ENCODE measurements around the gene PRKAG2. TPM values are rescaled to one million over a fixed set of nuclear protein-coding genes. Genes with fewer than 3 reads are reported as not detected.

The PRKAG2 gene
- total RNA-seq, 1 donor from 2014 or later: 120 TPM

DNA sequence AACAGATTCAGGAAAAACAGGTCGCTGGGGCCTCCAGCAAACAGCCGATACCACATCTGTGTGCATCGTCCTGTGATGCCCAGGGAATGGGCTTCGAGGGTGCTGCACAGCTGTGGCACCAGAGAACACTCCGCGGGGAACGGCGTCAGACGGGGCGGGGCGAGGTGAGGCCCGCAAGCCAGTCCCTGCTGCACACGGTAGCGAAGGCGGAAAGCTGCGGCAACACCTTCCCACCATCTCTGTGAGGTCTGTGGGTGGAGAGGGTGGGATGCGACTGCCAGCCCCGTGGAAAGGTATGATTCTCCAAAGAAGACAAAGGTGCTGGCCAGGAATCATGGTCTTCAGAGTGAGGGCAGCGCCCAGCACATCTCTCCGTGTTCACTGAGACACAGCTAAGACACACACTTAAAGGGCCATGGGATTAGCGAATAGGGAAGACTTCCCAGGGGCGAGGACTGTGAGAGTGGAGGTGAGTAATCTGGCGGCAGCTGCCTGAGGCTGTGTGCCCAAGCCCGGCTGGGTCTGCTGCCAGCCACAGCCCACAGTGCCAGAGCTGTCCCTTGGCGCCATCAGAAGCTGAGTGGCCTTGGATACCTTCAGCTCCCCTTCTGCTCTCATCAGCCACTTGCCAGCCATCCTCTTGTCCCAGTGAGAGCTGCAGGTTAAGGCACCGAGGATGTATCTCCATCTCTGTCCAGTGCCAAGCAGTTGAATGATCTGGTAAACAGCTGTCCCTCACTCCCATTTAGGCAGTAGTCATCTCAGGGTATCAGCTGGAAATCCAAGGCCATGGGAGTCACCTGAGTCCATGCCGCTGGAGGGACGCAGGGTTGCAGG is 17.6 kb downstream of the PRKAG2 start:
- DNase-seq: peak; percentile 69
- ATAC-seq (ENCODE audit: poor library complexity): peak; percentile 85
- intact Hi-C loops (cut with DNase I): no loop called here

DNA sequence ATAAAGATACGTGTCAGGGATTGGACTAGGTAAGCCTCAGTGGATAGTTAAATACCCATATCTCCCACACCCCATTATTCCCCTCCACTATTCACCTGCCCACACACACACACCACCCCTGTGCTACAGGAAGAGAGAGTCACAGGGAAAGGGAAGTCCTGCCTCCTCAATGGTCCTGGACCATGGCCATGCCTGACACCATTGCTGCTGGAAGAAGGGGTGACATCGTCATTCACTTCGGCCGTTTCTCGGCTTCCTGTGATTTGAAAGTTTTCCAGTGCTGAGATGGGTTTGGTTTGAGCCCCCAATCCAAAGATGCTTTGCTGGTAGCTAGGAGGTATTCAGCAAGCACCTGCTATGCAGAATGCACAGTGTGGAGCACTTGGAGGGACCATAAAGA is 18.5 kb downstream of the PRKAG2 start:
- no peak for ATAC-seq (ENCODE audit: poor library complexity)
- DNase-seq: peak; percentile 22
- intact Hi-C loops (cut with DNase I): no loop called here

- intact Hi-C loops (cut with DNase I): no loop called here
- DNase-seq (peak; percentile 24), ATAC-seq (ENCODE audit: poor library complexity) (no peak)
Observed at GRCh38 chr7:151857866-151858450, 19.0 kb downstream of the PRKAG2 start.

GRCh38 chr7:151857412-151857811 is 19.5 kb downstream of the PRKAG2 start:
- DNase-seq (peak; percentile 10), ATAC-seq (ENCODE audit: poor library complexity) (no peak)
- intact Hi-C loops (cut with DNase I): no loop called here

DNA sequence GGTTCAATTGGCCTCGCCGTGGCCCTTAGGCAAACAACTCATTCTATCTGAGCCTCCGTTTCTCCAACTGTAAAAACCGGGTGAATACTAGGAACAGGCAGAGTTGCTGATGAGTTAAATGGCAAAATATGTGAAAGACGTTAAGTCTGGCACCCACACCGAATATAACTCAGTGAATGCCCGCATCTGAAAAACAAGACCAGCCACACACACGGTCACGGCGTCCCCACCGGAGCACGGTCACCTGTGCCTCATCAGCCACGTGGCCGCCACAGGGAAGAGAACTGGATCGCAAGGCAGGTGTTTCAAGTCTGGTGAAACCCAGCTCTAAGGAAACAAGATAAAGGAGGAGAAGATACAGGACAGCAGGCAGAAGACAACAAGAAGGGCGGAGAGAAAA is 20.4 kb downstream of the PRKAG2 start:
- no peak for ATAC-seq (ENCODE audit: poor library complexity)
- intact Hi-C loops (cut with DNase I): no loop called here
- peak; percentile 18 for DNase-seq

DNA sequence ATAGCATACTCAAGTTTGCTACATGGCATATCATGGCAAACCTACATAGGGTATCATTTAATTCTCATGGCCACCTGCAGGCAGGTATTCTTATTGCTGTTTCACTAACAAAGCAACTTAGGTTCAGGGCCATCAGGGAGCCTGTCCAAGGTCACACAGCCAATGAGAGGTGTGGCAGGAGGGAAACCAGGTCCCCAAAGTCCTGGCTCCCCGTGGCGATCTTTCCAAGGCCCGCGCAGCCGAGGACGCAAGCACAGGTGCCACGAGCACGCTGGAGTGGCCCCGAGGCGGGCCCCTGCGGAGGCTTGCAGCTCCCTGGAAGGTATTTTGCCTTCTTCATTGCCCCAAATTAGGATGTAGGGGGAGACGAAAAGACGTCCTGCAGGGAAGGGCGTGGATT is 20.8 kb downstream of the PRKAG2 start:
- intact Hi-C loops (cut with DNase I): no loop called here
- ATAC-seq (ENCODE audit: poor library complexity): no peak
- peak; percentile 31 for DNase-seq

DNA sequence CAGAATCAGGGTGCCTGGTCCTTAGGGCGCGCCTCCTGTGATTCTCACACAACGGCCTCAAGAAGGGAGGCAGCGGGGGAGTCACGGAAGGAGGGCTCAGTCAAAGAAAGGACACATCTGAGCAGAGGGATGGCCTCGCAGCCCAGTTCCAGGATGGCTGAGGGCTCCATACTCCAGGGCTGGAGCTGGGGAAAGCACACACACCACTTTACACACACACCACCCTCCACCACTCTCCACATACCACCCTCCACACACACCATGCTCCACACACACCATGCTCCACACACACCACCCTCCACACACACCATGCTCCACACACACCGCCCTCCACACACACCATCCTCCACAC is 22.2 kb downstream of the PRKAG2 start:
- ATAC-seq (ENCODE audit: poor library complexity) (no peak), DNase-seq (no peak)
- intact Hi-C loops (cut with DNase I): no loop called here

GRCh38 chr7:151853896-151854719 is 22.8 kb downstream of the PRKAG2 start:
- intact Hi-C loops (cut with DNase I): no loop called here
- DNase-seq: peak; percentile 72
- ATAC-seq (ENCODE audit: poor library complexity): peak; percentile 74

- ATAC-seq (ENCODE audit: poor library complexity): no peak
- DNase-seq: peak; percentile 33
- intact Hi-C loops (cut with DNase I): no loop called here
Observed at GRCh38 chr7:151852486-151853396, 24.2 kb downstream of the PRKAG2 start.

- peak; percentile 55 for DNase-seq
- intact Hi-C loops (cut with DNase I): no loop called here
- ATAC-seq (ENCODE audit: poor library complexity): peak; percentile 57
Observed at GRCh38 chr7:151851782-151852181, 25.1 kb downstream of the PRKAG2 start.

DNA sequence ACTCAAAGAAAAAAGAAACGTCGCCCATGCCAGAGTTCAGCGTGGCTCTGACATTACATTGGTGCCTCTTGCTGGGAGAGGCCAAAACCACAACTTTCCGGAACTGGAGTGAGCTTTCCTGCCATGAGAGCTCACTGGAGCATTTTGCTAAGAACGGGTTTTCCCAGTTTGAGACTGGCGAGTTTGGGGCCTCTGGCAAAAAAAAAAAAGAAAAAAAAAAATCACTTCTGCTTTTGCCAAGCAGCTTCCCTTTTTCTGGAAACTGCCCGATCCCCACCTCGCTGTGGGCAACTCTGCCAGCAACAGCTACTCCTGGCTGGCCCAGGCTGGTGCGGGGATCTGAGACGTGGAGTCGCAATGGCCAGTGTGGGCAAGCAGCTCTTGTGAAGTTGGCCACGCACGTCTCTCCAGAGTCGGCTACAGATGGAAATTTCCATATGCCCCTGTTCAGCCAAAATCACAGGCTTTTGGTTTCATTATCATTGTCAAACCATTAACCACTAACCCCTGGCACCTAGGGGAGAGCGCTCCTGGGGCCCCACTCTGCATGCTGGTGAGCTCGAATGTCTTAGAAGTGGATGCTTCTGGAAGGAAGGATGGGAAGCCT is 25.7 kb downstream of the PRKAG2 start:
- intact Hi-C loops (cut with DNase I): no loop called here
- peak; percentile 46 for ATAC-seq (ENCODE audit: poor library complexity)
- DNase-seq: peak; percentile 70

DNA sequence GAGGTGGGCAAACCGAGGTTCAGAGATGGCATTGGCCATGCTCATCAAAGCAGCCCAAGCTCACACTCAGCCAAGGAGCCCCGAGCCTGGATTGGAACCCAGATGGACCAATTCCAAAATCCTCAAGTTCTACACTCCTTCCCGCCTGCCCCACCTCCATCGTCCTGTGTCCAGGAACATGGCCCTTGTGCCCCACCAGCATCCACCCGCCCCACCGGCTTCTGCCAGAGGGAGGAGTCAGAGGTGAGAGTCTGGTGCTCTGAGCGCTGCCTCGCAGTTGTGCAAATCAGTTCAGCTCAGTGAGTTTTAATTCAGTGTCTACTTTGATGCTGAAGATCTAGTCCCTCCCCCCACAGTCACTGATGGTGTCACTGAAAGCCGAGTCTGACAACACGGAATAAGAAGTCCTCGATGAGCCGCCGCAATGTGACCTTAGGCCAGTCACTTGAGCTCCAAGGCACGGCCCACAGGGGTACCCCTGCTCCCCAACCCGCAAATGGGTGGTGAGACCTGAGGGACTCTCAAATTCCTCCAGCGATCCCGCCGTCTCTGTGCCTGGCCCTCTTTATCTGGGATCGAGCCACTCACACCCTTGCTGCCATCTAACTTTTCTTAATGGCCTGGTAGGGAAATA is 26.3 kb downstream of the PRKAG2 start:
- DNase-seq (peak; percentile 45), ATAC-seq (ENCODE audit: poor library complexity) (no peak)
- intact Hi-C loops (cut with DNase I): no loop called here

- intact Hi-C loops (cut with DNase I): no loop called here
- ATAC-seq (ENCODE audit: poor library complexity) (no peak), DNase-seq (peak; percentile 13)
Observed at GRCh38 chr7:151849879-151850260, 27.0 kb downstream of the PRKAG2 start.

DNA sequence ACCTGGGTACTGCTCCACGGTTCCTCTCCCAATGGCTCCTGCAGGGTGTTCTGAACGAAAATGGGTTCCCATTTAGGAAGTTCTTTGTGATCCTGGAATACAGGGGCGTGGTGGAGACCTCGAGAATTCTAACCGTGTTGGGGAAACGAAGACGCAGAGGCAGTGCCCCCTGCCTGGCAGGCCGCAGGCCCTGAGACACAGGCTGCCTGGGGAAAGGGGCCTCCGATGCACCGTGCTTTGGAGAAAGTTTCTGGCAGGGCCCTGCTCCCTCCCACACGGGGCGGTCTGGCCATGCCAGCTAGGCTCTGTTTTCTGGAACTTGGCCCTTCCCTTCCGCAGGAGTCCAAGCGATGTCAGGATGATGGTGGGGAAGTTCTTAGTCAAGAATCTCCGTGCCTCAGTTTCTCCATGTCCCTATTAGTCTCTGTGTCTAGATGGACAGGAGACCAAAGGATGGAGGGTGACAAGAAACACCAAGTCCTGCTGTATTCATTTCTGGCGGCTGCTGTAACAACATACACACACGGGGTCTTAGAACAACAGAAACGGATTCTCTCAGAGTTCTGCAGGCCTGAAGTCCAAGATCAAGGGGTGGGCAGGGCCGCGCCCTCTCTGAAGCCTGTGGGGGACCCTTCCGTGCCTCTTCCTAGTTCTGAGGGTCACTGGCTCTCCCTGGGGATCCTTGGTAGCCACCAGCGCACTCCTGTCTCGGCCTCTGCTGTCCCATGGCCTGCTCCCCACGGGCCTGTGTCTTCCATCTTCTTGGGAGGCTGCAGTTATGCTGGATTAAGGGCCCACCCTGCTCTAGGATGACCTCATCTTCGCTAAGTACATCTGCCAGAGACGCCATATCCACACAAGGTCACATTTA is 27.7 kb downstream of the PRKAG2 start:
- DNase-seq: peak; percentile 22
- intact Hi-C loops (cut with DNase I): no loop called here
- ATAC-seq (ENCODE audit: poor library complexity): no peak

DNA sequence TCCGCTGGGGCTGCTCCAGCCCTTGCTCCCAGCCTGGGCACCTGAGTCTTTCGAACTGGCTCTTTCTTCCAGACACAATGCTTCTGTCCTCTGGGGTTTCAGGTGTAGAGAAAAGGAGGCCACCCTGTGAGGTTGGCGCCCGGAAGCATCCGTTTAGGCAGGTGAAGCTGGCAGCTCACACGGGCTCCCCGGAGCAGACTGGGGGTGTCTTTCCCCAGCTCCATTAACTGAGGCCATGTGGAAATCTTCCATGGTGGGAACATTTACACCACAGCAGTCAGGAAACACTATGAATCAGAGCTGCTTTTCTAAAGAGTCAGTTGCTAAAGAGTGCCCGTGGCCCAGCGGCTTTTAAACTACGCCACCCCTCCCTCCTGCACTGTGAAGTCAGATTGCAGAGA is 29.2 kb downstream of the PRKAG2 start:
- no peak for DNase-seq
- ATAC-seq (ENCODE audit: poor library complexity): no peak
- intact Hi-C loops (cut with DNase I): no loop called here

GRCh38 chr7:151847136-151847535 is 29.8 kb downstream of the PRKAG2 start:
- intact Hi-C loops (cut with DNase I): no loop called here
- DNase-seq (peak; percentile 11), ATAC-seq (ENCODE audit: poor library complexity) (no peak)
